ENCODE results near the gene ATP1A1.

ATP1A1 gene

DNA sequence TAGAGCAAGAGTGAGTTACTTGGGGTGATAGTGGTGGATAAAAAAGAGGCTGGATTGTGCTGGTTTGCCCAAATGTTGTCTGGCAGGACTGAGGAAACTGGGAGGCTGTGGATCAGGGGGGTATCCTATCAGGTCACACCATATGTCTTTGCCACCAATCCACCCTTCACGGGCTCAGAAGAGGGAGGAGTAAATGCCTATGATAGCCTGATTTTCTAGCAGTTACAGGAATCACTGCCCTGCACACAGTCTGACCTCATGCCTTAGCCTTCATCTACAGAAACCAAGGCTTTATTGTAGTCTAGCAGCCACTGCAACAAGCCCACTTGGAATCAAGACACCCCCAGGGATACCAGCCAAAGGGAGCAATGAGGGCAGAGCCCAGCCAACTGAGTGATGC is 51.8 kb downstream of the ATP1A1 start:
- CTCF ChIA-PET, result no interaction called here
- POLR2A ChIA-PET, result no interaction called here
- DNase-seq (ENCODE audit: extremely low spot score), result no peak
- no peak for TF ChIP-seq LEF1 (IDR thresholded peaks at IDR 0.05; ENCODE audit: borderline replicate concordance)
- no peak for TF ChIP-seq FOXA1 (IDR thresholded peaks at IDR 0.05)
- TF ChIP-seq HDGF (IDR thresholded peaks at IDR 0.05; ENCODE audit: borderline replicate concordance), result no peak
- TF ChIP-seq FOXM1 (IDR thresholded peaks at IDR 0.05; ENCODE audit: borderline replicate concordance), result no peak
- TF ChIP-seq BHLHE40 (IDR thresholded peaks at IDR 0.05; ENCODE audit: borderline replicate concordance), result no peak

DNA sequence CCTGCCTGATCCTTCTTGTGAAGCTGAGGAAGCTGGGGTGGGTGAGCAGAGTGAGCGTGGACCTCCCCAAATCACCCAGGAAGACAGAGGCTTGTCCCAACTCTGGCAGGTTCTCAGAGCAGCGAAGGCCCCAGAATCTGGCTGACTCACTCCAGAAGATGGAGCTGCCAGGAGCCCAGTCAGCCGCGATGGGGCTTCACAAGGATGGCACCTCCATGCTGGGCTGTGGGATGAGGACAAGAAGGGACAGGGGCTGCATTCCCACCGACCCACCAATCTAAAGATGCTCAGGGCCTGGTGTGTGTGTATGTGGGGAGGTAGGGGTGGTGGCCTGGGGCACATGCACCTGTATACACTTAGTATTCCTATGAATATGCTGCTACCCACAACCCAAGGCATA is 52.9 kb downstream of the ATP1A1 start:
- POLR2A ChIA-PET, result interaction anchor here (0.8 kb wide), 1 partner anchor 8 kb away, joined by 4 read pairs; no protein-coding TSS in a partner anchor

DNA sequence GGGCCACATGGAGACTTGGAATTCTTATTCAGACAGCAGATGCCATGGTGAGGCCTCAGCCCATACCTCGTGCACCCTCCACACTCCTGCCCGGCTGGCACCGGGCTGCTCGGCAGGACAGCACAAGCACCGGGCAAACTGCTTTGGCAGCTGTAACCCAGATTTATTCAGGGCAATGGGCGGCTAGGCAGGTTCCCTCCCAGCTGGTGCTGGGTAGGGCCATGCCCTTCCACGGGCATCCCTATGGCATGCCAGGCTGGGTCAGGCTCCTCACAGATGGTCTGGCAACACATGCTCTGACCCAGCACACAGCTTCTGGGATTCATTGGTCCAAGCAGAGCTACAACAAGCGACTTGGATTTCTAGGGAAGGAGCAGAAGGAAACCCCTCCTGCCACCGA is 53.4 kb downstream of the ATP1A1 start:
- TF ChIP-seq TARDBP (IDR thresholded peaks at IDR 0.05), result no peak
- TF ChIP-seq, protein P1, sequence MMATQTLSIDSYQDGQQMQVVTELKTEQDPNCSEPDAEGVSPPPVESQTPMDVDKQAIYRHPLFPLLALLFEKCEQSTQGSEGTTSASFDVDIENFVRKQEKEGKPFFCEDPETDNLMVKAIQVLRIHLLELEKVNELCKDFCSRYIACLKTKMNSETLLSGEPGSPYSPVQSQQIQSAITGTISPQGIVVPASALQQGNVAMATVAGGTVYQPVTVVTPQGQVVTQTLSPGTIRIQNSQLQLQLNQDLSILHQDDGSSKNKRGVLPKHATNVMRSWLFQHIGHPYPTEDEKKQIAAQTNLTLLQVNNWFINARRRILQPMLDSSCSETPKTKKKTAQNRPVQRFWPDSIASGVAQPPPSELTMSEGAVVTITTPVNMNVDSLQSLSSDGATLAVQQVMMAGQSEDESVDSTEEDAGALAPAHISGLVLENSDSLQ (IDR thresholded peaks at IDR 0.05), result no peak
- ChIA-PET CTCF (no interaction called here), POLR2A (interaction anchor here (0.8 kb wide), 1 partner anchor 8 kb away, joined by 4 read pairs; no protein-coding TSS in a partner anchor)

More for the DNA sequence above, 52.9 kb downstream of the ATP1A1 start:
- CTCF ChIA-PET, result no interaction called here
- TF ChIP-seq FOXA1 (IDR thresholded peaks at IDR 0.05), result no peak
- DNase-seq (ENCODE audit: extremely low spot score), result no peak

DNA sequence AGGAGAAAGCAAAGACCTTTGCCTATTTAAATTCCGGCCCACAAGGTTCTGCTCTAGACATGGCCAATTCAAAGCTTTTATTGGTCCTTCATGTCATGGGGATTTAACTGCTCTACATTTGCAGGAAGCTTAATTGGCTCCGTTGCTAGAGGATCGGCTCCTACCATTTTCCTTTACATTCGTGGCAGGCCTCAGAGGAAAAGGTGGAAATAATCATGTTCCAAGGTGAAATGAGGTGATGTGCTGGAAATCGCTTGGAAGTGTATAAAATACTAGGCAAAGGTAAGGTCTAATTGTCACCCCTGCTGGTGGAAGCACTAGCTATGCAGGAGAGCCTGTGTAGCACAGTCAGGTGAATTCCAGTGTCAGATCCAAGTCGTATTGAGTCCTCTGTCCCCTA is 55.5 kb downstream of the ATP1A1 start:
- TF ChIP-seq L3MBTL2 (conservative IDR thresholded peaks at IDR 0.05) (no peak), ARNT (IDR thresholded peaks at IDR 0.05) (no peak), ZNF384 (IDR thresholded peaks at IDR 0.05) (no peak), CTBP1 (IDR thresholded peaks at IDR 0.05; ENCODE audit: borderline replicate concordance) (no peak), ELF4 (IDR thresholded peaks at IDR 0.05) (no peak), LEF1 (IDR thresholded peaks at IDR 0.05; ENCODE audit: borderline replicate concordance) (no peak), BHLHE40 (IDR thresholded peaks at IDR 0.05; ENCODE audit: borderline replicate concordance) (no peak), FOXM1 (IDR thresholded peaks at IDR 0.05; ENCODE audit: borderline replicate concordance) (no peak), SUZ12 (IDR thresholded peaks at IDR 0.05) (no peak), SP1 (IDR thresholded peaks at IDR 0.05) (no peak), HDGF (IDR thresholded peaks at IDR 0.05; ENCODE audit: borderline replicate concordance) (no peak), NFRKB (IDR thresholded peaks at IDR 0.05) (no peak), TARDBP (IDR thresholded peaks at IDR 0.05) (no peak), FOXA1 (IDR thresholded peaks at IDR 0.05) (no peak), FOXK2 (IDR thresholded peaks at IDR 0.05) (no peak)
- TF ChIP-seq, protein P1 (IDR thresholded peaks at IDR 0.05), result no peak
- POLR2A ChIA-PET, result interaction anchor here (1.5 kb wide), 1 partner anchor 10 kb away, joined by 6 read pairs; no protein-coding TSS in a partner anchor
- CTCF ChIA-PET, result interaction anchor here (1.8 kb wide), 1 partner anchor 57 kb away, joined by 5 read pairs; no protein-coding TSS in a partner anchor
- no peak for DNase-seq (ENCODE audit: extremely low spot score)

More for the DNA sequence above, 53.4 kb downstream of the ATP1A1 start:
- no peak for DNase-seq (ENCODE audit: extremely low spot score)

DNA sequence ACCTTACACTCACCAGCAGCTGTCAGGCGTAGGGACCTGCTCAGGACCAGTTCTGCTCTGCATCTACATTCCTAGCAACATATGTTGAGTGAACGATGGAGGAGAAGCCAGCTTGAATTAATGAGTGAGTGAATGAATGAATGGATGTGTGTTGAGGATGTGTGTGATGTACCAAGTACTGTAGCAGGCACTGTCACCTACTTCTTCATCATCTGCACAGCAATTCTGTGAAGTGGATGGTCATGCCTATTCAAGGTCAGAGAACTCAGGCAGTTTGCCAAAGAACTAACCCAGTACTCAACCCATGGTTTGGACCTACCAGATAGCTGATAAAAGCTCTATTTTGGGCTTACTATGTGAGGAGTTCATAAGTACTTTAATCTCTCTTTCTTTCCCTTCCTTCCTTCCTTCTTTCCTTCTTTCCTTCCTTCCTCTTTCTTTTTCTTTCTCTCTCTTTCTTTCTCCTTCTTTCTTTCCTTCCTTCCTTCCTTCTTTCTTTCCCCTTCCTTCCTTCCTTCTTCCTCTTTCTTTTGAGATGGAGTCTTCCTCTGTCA is 56.9 kb downstream of the ATP1A1 start:
- ChIA-PET POLR2A (no interaction called here), CTCF (interaction anchor here (0.6 to 1.0 kb wide), 2 partner anchors 54 to 1303 kb away, joined by 3 read pairs; no protein-coding TSS in a partner anchor)
- no peak for TF ChIP-seq FOXA1 (IDR thresholded peaks at IDR 0.05)
- TF ChIP-seq, protein P1 (IDR thresholded peaks at IDR 0.05), result no peak
- no peak for TF ChIP-seq L3MBTL2 (conservative IDR thresholded peaks at IDR 0.05)
- TF ChIP-seq CTBP1 (IDR thresholded peaks at IDR 0.05; ENCODE audit: borderline replicate concordance), result no peak
- TF ChIP-seq LEF1 (IDR thresholded peaks at IDR 0.05; ENCODE audit: borderline replicate concordance), result no peak
- TF ChIP-seq ELF4 (IDR thresholded peaks at IDR 0.05), result no peak
- TF ChIP-seq SP1 (IDR thresholded peaks at IDR 0.05), result no peak
- no peak for TF ChIP-seq FOXM1 (IDR thresholded peaks at IDR 0.05; ENCODE audit: borderline replicate concordance)
- no peak for TF ChIP-seq SUZ12 (IDR thresholded peaks at IDR 0.05)
- no peak for TF ChIP-seq BHLHE40 (IDR thresholded peaks at IDR 0.05; ENCODE audit: borderline replicate concordance)
- no peak for TF ChIP-seq FOXK2 (IDR thresholded peaks at IDR 0.05)
- no peak for TF ChIP-seq TARDBP (IDR thresholded peaks at IDR 0.05)
- no peak for TF ChIP-seq ARNT (IDR thresholded peaks at IDR 0.05)
- no peak for TF ChIP-seq HDGF (IDR thresholded peaks at IDR 0.05; ENCODE audit: borderline replicate concordance)
- no peak for TF ChIP-seq ZNF384 (IDR thresholded peaks at IDR 0.05)
- no peak for TF ChIP-seq NFRKB (IDR thresholded peaks at IDR 0.05)
- no peak for DNase-seq (ENCODE audit: extremely low spot score)

DNA sequence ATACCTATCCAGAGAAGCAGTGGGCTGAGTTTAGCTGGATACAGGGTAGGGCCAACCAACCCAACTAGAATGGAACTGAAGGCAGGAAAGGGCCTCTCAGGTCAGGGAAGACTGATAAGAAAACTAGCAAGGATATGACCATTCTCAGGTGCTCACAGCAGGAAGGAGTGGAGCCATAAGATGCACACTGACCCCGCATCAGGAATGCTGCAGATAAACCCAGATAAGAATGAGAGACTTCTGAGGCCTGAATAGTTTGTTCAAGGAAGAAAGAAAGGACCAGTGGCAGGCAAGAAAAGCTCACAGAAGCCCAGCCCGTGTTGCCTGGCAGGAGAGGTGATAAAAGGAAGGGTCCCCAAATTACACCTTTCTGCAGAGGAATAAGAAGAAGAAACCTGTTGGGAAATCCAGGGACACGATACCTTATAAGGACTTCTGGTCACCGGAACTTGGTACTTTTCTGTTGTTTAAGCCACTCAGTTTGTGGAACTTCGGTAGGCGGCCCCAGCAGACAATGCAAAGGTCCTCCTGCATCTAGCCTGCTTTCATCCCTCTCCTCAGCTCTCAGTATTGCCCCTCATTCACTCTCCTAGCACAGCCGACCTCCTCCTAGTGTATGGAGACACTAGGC is 58.9 kb downstream of the ATP1A1 start:
- POLR2A ChIA-PET, result no interaction called here
- no peak for TF ChIP-seq HDGF (IDR thresholded peaks at IDR 0.05; ENCODE audit: borderline replicate concordance)
- TF ChIP-seq L3MBTL2 (conservative IDR thresholded peaks at IDR 0.05), result no peak
- no peak for TF ChIP-seq FOXM1 (IDR thresholded peaks at IDR 0.05; ENCODE audit: borderline replicate concordance)
- TF ChIP-seq ARNT (IDR thresholded peaks at IDR 0.05), result no peak
- no peak for TF ChIP-seq LEF1 (IDR thresholded peaks at IDR 0.05; ENCODE audit: borderline replicate concordance)
- TF ChIP-seq TARDBP (IDR thresholded peaks at IDR 0.05), result no peak
- no peak for TF ChIP-seq ZNF384 (IDR thresholded peaks at IDR 0.05)
- TF ChIP-seq, protein P1 (IDR thresholded peaks at IDR 0.05), result no peak
- no peak for TF ChIP-seq FOXK2 (IDR thresholded peaks at IDR 0.05)
- TF ChIP-seq SP1 (IDR thresholded peaks at IDR 0.05), result no peak
- no peak for DNase-seq (ENCODE audit: extremely low spot score)
- CTCF ChIA-PET, result no interaction called here
